HG03039 (cell line): ENCODE results near the gene HHAT.
"Not testable (repeated sequence)": the region's sequence is repeated elsewhere in the genome, so short reads cannot be mapped to it uniquely, and the experiment has no call there.

ENCODE experiments used
- ATAC-seq: cut with Tn5 transposase; IDR thresholded peaks from one replicate; pipeline ENCODE4 v1.9.1; 2021; ENCODE audit warnings: mild to moderate bottlenecking, moderate library complexity; ENCODE audit not compliant: unreplicated experiment

HHAT gene

GRCh38 chr1:210354305-210354704 is 25.6 kb downstream of the HHAT start:
- not testable (repeated sequence) for ATAC-seq

GRCh38 chr1:210358626-210359025 is 29.9 kb downstream of the HHAT start:
- ATAC-seq = no peak

- ATAC-seq = no peak
Measured at GRCh38 chr1:210359255-210359654, 30.6 kb downstream of the HHAT start.

GRCh38 chr1:210360852-210361477 is 32.3 kb downstream of the HHAT start:
- no peak for ATAC-seq

- ATAC-seq = no peak
Measured at GRCh38 chr1:210361665-210362064, 33.0 kb downstream of the HHAT start.

GRCh38 chr1:210362526-210362925 is 33.8 kb downstream of the HHAT start:
- ATAC-seq = no peak

GRCh38 chr1:210363119-210363518 is 34.4 kb downstream of the HHAT start:
- no peak for ATAC-seq

- ATAC-seq = no peak
Measured at GRCh38 chr1:210364479-210364878, 35.8 kb downstream of the HHAT start.

- no peak for ATAC-seq
Measured at GRCh38 chr1:210366767-210367166, 38.1 kb downstream of the HHAT start.

GRCh38 chr1:210367566-210367965 is 38.9 kb downstream of the HHAT start:
- ATAC-seq = no peak

GRCh38 chr1:210369425-210369824 is 40.7 kb downstream of the HHAT start:
- ATAC-seq = no peak

- ATAC-seq = no peak
Measured at GRCh38 chr1:210371916-210372315, 43.2 kb downstream of the HHAT start.

GRCh38 chr1:210372491-210372890 is 43.8 kb downstream of the HHAT start:
- no peak for ATAC-seq

GRCh38 chr1:210372931-210373627 is 44.4 kb downstream of the HHAT start:
- no peak for ATAC-seq

GRCh38 chr1:210373628-210373877 is 44.9 kb downstream of the HHAT start:
- ATAC-seq = no peak

GRCh38 chr1:210373878-210374599 is 45.3 kb downstream of the HHAT start:
- ATAC-seq = peak; percentile 73

GRCh38 chr1:210374600-210374953 is 45.9 kb downstream of the HHAT start:
- ATAC-seq = no peak

GRCh38 chr1:210376836-210377372 is 48.2 kb downstream of the HHAT start:
- no peak for ATAC-seq

GRCh38 chr1:210377731-210378333 is 49.1 kb downstream of the HHAT start:
- ATAC-seq = no peak

- no peak for ATAC-seq
Measured at GRCh38 chr1:210378736-210379135, 50.0 kb downstream of the HHAT start.

GRCh38 chr1:210381934-210382333 is 53.2 kb downstream of the HHAT start:
- ATAC-seq = no peak

- ATAC-seq = no peak
Measured at GRCh38 chr1:210384625-210385024, 55.9 kb downstream of the HHAT start.
